ENCODE measurements around the gene GALNS.

- TF ChIP-seq, protein P1, sequence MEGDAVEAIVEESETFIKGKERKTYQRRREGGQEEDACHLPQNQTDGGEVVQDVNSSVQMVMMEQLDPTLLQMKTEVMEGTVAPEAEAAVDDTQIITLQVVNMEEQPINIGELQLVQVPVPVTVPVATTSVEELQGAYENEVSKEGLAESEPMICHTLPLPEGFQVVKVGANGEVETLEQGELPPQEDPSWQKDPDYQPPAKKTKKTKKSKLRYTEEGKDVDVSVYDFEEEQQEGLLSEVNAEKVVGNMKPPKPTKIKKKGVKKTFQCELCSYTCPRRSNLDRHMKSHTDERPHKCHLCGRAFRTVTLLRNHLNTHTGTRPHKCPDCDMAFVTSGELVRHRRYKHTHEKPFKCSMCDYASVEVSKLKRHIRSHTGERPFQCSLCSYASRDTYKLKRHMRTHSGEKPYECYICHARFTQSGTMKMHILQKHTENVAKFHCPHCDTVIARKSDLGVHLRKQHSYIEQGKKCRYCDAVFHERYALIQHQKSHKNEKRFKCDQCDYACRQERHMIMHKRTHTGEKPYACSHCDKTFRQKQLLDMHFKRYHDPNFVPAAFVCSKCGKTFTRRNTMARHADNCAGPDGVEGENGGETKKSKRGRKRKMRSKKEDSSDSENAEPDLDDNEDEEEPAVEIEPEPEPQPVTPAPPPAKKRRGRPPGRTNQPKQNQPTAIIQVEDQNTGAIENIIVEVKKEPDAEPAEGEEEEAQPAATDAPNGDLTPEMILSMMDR (IDR thresholded peaks at IDR 0.05; ENCODE audit: insufficient read depth, low read length, poor library complexity, severe bottlenecking), result no peak
- no peak for TF ChIP-seq EZH2phosphoT487 (conservative IDR thresholded peaks at IDR 0.05; ENCODE audit: low read length)
These were observed 44.8 kb downstream of the GALNS start, which contains the start of gene APRT for GRCh38 chr16:88811769-88812512.

All from SU-DHL-6 (cell line).